G401.6 (cell line): ENCODE measurements around the gene TMEM40.
"Not testable (repeated sequence)": the region's sequence is repeated elsewhere in the genome, so short reads cannot be mapped to it uniquely, and the experiment has no call there.

Source experiments
- FAIRE-seq: peaks from 2 replicates; lab custom pipeline; 2012; peaks lifted over from hg19 to GRCh38; lab: Jason Lieb, UNC

Gene TMEM40, protein sequence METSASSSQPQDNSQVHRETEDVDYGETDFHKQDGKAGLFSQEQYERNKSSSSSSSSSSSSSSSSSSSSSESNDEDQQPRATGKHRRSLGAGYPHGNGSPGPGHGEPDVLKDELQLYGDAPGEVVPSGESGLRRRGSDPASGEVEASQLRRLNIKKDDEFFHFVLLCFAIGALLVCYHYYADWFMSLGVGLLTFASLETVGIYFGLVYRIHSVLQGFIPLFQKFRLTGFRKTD

DNA sequence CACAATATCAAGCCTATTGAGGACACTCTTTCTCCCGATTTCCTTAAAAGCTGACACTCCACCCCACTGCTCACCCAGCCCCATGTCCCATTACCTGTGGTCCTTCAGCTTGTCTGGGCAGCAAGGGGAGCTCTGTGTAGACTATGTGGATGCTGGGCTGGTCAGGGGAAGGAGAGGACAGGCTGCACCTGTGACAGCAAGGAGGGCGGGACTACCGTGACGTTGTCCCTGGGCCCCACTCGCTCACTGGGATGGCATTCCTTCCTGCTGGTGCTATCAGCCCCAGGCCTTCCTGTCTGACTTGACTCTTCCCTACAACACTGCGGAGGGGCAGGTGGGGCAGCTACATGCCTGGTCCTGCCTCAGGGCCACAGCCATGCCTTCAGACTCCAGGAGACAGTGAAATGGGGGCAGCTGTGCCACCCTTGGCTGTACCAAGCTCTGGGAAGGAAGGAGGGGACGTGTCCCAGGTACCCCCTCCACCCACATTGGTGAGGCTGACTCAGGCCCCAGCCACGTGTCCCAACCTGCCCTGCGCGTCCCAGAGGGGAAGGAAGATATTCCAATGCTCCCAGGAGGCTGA, at the start of gene TMEM40:
Gene TMEM40, minus strand, starts transcription at position 163 of the 583 bp plus-strand sequence. CDS start 9,427 bp downstream, outside the sequence.
- FAIRE-seq: no peak

DNA sequence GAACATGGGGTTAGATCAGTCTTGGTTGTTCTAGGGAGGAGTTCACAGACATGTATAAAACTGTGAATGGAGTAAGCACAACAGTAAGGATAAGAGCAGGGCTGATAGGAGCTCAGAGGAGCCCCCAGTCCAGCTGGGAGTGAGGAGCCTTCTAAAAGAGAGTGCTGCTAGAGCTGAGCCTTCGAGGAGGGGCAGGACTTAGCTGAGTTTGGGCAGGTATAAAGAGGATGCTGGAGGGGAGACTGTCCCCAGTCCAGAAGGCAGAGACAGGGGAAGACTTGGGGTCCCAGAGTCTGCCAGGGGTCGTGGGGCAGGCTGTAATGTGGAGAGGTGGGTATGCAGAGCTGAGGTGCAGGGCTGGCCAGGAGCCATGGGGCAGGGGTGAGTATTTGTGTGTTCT, 49.5 kb upstream of the TMEM40 start:
- no peak for FAIRE-seq

DNA sequence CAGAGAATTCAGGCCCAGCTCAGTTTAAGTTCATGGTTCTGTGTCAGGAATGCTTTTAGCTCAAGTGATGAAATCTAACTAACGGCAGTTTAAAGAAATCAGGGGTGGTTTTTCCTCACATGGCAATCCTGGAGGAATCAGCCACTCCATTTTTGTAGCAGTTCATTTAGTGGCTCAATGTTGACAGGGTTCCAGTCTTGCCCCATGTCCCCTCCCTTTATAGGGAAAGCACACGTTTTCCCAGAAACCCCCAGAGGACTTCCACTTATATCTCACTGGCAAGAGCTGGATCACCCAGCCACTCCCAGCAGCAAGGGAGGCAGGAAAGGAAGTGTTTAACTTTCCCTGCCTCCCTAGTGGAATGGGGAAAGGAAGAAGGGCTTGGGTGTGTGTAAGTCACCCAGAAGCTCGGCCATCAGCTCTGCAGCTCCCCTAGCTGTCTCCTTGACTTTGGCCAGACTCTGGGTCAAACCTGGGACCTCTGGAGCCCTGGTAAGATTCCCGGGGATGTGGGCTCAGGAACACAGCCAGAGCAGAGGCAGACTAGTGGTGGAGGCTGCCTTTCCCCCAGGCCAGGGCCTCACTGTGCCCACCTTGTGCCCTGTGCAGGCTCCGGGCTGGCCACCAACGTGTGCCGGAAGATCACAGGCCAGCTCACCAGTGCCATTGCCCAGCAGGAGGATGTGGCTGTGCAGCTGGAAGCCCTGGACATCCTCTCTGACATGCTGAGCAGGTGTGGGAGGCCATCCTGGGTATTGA, 48.7 kb upstream of the TMEM40 start:
- no peak for FAIRE-seq

DNA sequence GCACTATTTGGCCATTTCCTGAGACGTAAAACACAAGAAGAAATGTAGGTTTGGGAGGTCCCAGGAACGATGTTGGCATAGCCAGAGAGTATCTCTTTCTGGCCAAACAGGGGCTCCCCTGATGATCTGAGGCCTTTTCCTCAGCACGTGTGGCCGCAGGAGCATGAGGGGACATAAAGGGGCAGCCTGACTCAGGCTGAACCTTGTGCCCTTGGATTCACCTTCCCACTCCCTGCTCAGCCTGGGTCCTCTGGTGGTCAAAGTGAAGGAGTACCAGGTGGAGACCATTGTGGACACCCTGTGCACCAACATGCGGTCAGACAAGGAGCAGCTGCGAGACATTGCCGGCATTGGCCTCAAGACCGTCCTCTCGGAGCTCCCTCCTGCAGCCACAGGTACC, 48.0 kb upstream of the TMEM40 start:
- FAIRE-seq: no peak

DNA sequence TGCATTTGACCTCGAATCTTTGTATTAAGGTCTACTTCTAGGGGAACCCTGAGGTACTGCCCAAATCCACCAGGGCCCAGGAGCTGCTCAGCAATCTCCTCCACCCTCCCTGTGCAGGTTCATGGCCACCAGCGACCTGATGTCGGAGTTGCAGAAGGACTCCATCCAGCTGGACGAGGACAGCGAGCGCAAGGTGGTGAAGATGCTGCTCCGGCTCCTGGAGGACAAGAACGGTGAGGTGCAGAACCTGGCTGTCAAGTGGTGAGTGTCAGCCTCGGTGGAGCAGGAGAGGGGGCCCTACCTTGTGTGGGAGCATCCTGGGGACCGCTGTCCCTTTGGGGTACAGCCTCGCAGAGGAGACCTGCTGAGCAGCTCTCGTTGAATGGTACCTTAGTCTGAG, 44.3 kb upstream of the TMEM40 start:
- no peak for FAIRE-seq

DNA sequence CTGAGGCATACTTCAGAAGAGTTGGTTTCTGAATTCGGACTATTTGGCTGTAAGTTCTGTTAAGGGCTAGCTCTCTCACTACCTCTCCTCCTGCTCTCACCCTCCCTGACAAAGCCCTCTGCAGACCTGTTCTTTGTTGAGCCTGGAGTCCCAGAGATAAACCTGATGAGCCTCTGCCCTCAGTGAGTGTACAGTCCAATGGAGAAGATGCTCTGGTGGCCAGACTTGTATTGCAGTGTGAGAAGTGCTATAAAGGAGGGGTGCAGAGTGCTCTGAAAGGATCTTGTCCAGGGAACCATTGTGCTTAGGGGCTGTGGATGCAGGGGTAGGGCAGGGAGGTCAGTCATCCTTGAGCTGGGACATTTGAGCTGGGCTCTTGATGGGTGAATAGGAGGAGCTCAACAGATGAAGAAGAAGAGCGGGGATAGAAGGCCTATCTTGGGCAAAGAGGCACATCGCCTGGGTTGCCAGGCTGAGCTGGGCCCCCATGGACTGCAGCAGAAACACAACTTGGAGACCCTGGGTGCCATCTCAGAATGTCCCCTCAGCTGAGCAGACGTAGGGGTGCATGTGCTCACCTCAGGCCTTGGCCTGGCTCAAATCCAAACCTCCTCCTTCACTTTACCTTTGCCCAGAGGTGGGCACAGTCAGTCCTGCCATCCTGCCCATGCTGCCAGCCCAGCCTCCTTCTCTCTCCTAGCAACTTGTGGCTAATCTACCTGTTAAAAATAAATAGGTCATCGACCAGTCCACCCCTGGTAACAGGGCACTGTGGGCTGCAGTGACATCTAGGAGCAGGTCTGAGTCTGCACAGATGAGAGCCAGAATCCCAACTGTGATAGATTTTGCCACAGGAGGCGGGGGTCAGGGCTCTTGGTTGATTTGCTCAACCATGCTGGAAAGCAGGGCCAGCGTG, 40.7 kb upstream of the TMEM40 start:
- no peak for FAIRE-seq

DNA sequence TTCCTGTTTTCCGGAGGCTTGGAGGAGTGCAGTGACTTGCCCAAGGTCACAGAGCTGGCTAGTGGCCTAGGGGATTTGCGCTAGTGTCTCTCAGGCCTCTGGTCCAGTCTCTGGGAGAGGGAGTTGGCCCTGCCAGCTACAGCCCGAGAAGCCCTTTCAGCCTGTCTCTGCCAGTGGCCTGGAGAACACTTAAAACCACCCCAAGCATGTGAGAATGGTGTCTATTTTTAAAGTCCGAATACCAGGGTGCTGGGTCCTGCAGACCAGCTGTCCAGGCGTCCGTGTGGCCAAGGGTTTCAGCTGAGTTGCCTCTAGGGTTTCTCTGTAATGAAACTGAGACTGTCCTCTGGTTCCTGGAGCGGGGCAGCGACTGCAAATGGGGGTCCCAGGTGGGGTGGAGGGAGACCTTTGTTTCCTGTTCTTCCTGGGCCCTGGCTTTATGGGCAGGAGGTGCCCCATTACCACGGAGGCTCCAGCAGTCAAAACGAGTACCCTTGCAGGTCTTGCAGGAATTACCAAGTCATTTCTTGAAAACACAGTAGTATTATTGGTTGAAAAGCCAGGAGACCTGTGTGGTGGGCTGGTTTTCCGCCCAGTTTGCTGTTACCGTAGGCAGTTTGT, 39.6 kb upstream of the TMEM40 start:
- no peak for FAIRE-seq

DNA sequence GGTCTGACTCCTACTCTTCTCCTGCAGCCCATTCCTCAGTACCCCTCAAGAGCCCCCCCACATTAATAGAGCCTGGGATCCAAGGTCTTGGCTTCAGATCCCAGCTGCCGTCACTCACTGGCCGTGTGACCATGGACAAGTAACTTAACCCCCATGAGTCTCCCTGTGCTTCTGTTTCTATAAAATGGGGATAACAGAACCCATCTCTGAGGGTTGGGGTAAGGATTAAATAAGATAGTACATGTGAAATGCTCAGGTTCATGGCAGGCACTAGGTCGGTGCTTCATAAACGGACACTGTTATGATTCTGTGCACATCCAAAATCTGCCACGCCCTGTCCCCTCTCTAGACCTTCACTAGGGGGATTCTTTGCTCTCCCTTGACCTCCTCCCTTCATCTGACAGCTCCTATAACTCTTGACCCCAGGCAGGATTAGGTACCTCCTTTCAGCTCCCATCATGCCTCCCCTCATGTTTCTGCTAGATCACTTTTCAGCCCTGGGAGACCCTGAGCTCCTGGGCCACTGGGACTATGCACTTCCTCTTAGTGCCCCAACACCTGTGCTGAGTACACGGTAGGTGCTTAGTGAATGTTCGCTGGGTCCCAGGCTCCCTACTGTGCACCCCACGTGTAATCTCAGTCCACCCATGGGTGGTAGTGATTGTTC, 39.0 kb upstream of the TMEM40 start:
- FAIRE-seq: no peak

DNA sequence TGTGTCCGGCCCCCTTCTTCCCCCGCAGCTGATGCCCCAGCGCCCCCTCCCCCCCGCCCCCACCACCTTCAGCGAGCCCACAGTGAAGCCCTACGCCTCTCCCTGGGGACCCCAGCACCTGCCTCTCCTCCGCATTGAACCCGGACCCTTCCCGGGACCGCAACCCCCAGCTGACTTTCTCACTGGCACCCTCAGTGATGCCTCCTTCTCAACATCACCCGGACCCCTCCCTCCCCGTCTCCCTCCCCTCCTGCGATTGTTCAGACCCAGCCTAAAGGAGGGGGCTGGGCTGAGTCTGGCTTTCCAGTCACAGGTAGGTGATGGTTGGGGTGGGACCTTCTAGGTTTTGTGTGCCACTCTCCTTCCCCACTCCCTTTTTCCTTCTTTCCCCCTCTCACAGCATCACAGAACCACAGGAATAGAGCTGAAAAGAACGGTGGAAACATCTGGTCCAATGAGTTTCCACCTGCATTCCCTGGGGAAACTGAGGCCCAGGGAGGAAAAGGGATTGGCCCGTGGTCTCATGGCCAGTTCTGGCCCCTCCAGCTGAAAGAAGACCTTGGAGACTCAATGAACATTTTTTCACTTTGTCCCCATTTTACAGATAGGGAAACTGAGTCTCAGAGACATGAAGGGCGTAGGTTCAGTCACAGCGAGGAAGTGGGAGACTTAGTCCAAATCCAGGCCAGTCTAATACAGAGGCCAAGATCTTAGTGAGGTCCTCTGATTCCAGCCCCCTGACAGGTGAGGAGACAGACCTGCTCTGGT, 38.2 kb upstream of the TMEM40 start:
- FAIRE-seq: no peak

DNA sequence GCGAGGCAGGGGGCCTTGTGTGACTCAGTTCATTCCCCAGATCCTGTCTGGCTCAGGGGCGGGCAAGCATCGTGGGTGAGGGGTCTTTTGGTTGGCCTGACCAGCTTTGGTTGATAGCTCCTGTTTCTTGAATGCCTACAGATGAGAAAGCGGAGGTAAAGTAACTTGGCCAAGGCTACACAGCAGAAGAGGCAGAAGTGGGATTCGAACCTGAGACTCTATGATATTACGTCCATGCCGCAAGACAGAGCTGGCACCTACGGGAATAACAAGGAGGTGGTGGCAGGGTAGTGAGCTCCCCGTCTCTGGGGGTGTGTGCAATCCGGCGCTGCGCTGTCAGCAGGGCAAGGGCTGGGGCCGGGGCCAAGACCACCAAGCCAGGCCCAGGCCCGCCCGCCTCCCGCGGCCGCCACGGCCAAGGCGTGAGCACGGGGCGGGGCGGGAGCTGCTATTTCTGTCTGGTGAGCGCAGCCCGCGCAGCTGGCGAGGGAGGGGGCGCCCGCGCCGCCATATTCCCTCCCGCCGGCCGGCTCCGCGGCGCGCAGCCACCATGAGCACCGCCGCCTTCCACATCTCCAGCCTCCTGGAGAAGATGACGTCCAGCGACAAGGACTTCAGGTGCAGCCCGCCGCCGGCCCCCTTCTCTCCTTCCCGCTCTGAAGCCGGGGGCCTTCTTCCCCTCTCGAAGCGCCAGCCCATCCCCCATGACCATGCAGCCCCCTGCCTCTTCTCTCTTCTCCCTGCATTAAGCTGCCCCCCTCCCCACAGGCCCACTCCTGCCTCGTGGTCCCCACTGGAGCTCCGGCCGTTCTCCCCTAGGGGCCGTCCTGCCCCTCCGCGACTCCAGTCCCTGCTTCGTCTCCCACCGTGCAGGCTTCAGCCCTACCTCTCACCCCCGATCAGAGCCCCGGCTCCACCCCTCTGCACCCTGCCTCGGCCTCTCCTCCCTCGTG, 37.4 kb upstream of the TMEM40 start, which contains the start of gene CAND2:
Gene CAND2, plus strand, starts transcription at position 510 of the 953 bp plus-strand sequence. Its CDS starts 41 bp downstream, at position 551.
- FAIRE-seq: no peak

DNA sequence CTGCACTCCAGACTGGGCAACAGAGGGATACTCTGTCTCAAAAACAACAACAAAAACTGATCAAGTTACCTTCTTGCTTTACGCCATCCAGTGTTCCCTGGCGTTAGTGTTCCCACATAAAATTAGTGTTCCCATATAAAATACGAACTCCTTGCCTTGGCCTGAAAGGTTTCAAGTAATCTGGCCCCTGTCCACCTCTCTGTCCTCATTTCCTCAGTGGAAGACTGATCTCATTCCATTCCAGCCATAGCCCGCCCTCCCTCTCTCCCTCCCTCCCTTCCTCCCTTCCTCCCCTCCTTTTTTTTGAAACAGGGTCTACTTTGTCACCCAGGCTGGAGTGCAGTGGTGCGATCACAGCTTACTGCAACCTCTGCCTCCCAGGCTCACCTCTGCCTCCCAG, 34.6 kb upstream of the TMEM40 start:
- FAIRE-seq: no peak

DNA sequence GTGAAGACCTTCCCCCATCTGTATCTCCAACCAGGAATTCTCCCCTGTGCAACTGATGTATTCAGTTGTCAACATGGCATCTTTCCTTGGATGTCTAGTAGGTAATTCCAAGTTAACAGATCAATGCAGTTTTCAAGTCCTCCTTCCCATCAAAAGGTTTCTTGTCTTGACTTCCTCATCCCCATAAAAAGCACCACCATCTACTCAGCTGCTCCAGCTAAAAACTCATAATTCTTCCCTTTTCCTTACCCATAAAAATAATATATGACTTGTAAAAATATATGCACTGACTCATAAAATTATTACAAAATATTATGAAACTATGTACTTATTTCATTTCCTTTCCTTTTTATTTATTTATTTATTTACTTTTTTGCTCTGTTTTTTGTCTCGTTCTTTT, 32.4 kb upstream of the TMEM40 start:
- no peak for FAIRE-seq

DNA sequence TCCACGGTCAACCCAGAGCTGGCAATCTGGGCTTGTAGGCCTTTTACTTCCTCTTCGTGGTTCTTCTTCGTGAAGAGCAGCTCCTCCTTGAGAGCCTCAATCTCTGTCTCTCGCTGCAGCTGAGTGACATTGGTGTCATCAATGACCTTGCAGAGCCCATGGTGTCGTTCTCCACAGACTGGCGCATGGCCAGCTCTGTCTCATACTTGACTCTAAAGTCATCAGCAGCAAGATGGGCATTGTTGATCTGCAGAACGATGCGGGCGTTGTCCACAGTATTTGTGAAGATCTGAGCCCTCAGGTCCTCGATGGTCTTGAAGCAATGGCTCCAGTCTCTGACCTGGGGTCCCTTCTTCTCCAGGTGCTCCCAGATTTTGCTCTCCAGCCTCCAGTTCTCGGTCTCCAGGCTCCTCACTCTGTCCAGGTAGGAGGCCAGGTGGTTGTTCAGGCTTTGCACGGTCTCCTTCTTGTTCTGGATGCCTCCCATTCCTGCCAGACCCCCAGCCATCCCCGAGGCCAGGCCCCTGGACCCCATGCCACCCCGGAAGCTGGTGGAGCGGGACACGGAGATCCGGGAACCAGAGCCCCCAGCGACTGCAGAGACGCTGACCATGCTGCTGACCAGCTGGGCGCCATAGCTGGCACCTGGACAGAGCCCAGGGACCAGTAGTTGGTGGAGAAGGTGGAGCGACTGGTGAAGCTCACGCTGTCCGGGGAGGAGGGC, 29.1 kb upstream of the TMEM40 start:
- not testable (repeated sequence) for FAIRE-seq

DNA sequence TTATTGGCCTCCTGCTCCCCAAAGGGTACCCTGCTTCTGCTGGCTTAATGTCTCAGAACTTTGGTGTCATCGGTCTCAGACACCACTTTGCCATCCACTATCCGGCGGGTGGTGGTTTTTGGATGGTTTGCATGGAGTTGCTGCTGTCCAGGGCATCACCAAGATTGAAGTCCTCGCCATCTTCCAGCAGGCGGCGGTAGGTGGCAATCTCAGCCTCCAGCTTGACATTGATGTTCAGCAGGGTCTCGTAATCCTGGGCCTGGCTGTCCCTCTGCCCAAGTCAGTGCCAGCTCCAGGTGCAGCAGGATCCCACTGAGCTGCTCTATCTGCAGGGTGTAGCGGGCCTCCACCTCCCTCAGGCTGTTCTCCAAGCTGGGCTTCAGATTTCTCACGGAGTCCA, 28.3 kb upstream of the TMEM40 start:
- not testable (repeated sequence) for FAIRE-seq

DNA sequence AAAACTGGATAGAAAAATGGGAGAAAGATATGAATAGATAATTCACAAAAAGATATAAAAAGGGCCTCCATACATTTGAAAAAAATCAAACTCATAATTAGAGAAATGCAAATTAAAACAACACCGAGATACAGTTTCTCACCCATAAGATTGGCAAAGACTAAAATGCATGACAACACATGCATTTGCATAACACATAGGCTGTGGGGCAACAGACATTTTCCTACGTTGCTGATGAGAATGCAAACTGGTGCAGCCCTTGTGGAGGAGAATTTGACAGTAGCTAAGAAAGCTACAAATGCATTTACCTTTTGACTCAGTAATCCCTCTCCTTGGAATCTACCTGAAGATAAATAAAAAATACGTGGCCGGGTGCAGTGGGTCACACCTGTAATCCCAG, 26.0 kb upstream of the TMEM40 start:
- FAIRE-seq: no peak

DNA sequence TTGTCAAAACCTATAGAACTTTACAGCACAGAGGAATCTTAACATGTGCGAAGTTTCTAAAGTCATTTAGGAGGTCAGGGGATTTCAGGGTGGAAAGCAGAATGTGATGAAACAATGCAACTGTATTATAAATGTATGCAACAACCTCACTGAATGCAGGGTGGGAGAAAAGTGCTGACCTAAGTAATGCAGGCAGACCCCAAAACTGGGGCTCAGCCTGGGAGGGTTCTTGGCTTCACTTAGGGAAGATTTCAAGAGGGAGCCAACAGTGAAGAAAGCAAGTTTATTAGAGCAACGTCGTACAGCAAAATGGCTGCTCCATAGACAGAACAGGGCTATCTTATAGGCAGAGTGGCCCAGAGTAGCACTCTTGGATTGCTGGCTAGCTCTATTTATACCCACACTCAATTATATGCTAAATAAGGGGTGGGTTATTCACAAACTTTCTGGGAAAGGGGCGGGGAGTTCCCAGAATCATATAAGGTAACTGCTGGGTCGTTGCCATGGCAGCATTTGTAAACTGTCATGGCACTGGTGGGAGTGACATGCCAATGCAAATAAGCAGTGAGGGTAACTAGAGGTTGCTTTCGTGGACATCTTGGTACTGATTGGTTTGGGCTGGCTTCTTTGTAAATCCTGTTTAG, 23.2 kb upstream of the TMEM40 start:
- FAIRE-seq: no peak

DNA sequence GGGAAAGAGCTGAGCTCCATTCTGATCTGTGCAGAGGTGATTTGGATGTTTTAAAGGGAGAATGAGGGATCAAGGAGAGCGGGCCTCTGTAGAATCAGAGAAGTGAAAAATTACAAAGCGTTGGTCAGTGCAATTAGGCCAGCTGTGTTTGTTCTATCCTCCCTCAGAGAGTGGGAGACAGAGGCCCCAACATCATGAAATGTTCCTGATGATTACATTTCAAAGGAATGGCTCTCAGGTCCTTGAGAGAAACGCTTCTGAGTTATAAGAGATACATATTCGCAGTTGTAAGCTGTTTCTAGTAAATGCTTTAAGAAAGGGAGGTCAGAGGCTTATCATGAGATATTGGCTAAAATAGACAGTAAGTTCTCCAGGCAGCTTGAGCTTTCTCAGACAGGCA, 21.7 kb upstream of the TMEM40 start:
- no peak for FAIRE-seq

DNA sequence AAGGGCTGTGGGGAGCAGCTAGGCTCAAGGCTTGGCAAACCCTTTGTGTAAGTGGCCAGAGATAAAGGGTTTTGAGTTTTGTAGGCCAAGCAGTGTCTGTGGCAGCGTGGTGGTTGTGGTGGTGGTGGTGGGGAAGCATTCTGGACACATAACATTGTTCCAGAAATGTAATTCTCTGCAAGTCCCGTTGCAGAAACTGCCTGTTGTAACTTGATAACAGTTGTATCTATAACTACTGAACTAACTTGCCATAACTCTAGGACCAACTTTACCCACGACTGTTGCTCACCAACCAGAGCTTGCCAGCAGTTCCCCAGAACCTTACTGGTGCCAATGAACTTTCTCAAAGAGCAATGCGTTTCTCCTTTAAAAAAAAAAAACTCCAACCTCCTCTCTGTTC, 18.1 kb upstream of the TMEM40 start:
- FAIRE-seq: no peak
